Endothelial cell of umbilical vein (primary cell): Measurements from ENCODE around the gene COL6A2.

Experiments
- EZH2 ChIP-seq: IDR thresholded peaks from 2 replicates; pipeline ENCODE4 v1.6.1; 2012; ENCODE audit warnings: borderline replicate concordance, low read depth, mild to moderate bottlenecking, moderate library complexity, low read length, inconsistent platforms; ENCODE audit not compliant: severe bottlenecking
- POLR2A ChIP-seq: IDR thresholded peaks from 2 replicates; pipeline ENCODE4 v1.6.1; 2012; ENCODE audit warnings: low read depth, mild to moderate bottlenecking, control low read depth, low read length

- TF ChIP-seq EZH2 (no peak), POLR2A (no peak)
Measured at GRCh38 chr21:46157396-46157986, 59.6 kb downstream of the COL6A2 start.
